Gastroesophageal sphincter (tissue), 4 donors: ENCODE measurements around the gene ERRFI1. TPM values are rescaled to one million over a fixed set of nuclear protein-coding genes. Genes with fewer than 3 reads are reported as not detected.
"Not testable (repeated sequence)": the region's sequence is repeated elsewhere in the genome, so short reads cannot be mapped to it uniquely, and the experiment has no call there.

ENCODE experiments used
- ATAC-seq: fragments of 150-250 bp; one replicate; pipeline ENCODE4 v1.9.1; 2016; ENCODE audit warnings: mild to moderate bottlenecking, moderate library complexity
- H3K27ac ChIP-seq, 4 donors: fragments of 200-600 bp; sonication (generic) in 3 of 4; 1 replicate in 3 of 4; 2 replicates in 1 of 4; pipeline ENCODE4 v1.5.1; 2016 to 2019
- H3K27me3 ChIP-seq: fragments of 200-600 bp; sonication (generic); one replicate; pipeline ENCODE4 v1.5.1; 2019
- H3K36me3 ChIP-seq, 2 donors: fragments of 200-600 bp; sonication (generic); one replicate each; pipeline ENCODE4 v1.5.1; 2019; ENCODE audit warnings: control low read depth in 1 of 2
- H3K4me1 ChIP-seq, 3 donors: fragments of 200-600 bp; sonication (generic); 1 replicate in 2 of 3; 2 replicates in 1 of 3; pipeline ENCODE4 v1.5.1; 2016 to 2019; ENCODE audit warnings: control low read depth in 2 of 3
- H3K4me3 ChIP-seq, 2 donors: fragments of 200-600 bp; sonication (generic); one replicate each; pipeline ENCODE4 v1.5.1; 2019; ENCODE audit warnings: mild to moderate bottlenecking in 1 of 2, moderate library complexity in 1 of 2
- H3K9me3 ChIP-seq, 3 donors: fragments of 200-600 bp; sonication (generic); one replicate each; pipeline ENCODE4 v1.5.1; 2017 to 2019; ENCODE audit warnings: control low read depth in 2 of 3
- EP300 ChIP-seq: sonication (generic); formaldehyde crosslinking; IDR thresholded peaks from one replicate; pipeline ENCODE4 v1.6.1; 2017; ENCODE audit warnings: antibody characterized with exemption, mild to moderate bottlenecking
- POLR2A ChIP-seq, 2 donors: fragments of 450-650 bp; IDR thresholded peaks; one replicate each; pipeline ENCODE4 v1.6.1; 2017; ENCODE audit warnings: antibody characterized with exemption in 2 of 2, mild to moderate bottlenecking in 2 of 2, moderate library complexity in 1 of 2
- POLR2AphosphoS5 ChIP-seq: sonication (generic); formaldehyde crosslinking; IDR thresholded peaks from one replicate; pipeline ENCODE4 v1.6.1; 2017; ENCODE audit warnings: antibody characterized with exemption
- WGBS, 2 donors: methylation state at CpG; one replicate each; pipeline ENCODE4 v1.1.5; 2018; ENCODE audit warnings: low coverage in 1 of 2; 5-methylcytosine and 5-hydroxymethylcytosine counted together
- total RNA-seq, 4 donors: library from RNA; depleted of rRNA; stranded (reverse); fragments of >200 nt; gene quantifications; one replicate each; pipeline ENCODE4 v1.1.0, GENCODE V29; 2016
- TF ChIP-seq, protein P1 (sequence below), 4 experiments: fragments of 200-600 bp in 2 of 4; fragments of 450-650 bp in 2 of 4; sonication (generic) in 1 of 4; IDR thresholded peaks; one replicate each; pipeline ENCODE4 v1.5.1; 2017 to 2019; ENCODE audit warnings: antibody characterized with exemption in 4 of 4, mild to moderate bottlenecking in 2 of 4, moderate library complexity in 2 of 4

Gene ERRFI1, protein sequence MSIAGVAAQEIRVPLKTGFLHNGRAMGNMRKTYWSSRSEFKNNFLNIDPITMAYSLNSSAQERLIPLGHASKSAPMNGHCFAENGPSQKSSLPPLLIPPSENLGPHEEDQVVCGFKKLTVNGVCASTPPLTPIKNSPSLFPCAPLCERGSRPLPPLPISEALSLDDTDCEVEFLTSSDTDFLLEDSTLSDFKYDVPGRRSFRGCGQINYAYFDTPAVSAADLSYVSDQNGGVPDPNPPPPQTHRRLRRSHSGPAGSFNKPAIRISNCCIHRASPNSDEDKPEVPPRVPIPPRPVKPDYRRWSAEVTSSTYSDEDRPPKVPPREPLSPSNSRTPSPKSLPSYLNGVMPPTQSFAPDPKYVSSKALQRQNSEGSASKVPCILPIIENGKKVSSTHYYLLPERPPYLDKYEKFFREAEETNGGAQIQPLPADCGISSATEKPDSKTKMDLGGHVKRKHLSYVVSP
- 100 to 1,000 TPM; 344 to 570 (median 393) TPM for total RNA-seq

DNA sequence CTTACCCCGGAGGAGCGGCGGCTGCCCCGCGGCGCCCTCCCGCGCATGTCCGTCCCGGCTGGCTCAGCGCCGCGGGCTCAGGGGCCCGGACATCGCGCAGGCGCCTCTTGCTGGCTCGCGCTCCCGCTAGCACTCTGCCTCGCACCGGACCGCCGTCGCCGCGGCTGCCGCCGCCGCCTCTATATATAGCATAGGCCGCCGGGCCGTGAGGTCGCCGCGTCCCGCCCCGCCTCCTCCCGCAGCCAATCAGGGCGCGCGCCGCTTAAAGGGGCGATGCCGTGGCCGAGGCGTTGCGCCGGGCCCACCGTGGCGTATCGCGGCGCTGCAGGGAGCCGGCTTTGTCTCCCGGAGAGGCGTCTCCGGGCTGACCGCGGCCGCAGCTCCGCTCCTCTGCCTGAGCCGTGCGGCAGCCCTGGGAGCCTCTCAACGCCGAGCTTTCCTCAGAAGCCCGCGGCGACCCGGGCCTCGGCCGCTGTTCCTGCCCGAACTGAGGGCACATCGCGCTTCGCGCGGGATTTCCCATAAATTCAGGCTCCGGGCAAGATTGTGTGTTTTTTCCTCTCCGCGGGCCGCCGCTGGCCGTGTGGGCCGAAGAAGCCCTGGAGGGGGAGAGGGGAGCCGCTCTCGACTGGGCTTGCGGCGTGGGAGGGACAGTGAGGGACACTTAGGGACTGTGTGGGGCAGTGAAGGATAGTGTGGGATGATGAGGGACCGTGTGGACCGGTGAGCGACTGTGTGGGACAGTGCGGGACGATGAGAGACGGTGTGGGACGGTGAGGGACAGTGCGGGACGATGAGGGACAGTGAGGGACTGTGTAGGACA is at the start of gene ERRFI1:
ERRFI1 (minus strand) TSS at position 157 of the 823 bp plus-strand sequence. CDS start 10,690 bp downstream, outside the sequence.
- no peaks in the 10 kb centered on the region for H3K36me3 ChIP-seq
- WGBS, 2 donors: 13 to 22% methylated on average over 9 to 10 of the region's 98 CpGs
- no peaks in the 10 kb centered on the region for H3K27me3 ChIP-seq
- peaks cover 0 to 59% (median 3%) of the 10 kb centered on the region in 3 donors for H3K4me1 ChIP-seq
- H3K4me3 ChIP-seq: peak within 1 kb of the TSS; percentile 86 to 99
- peak; percentile 100 for TF ChIP-seq POLR2A (IDR thresholded peaks at IDR 0.05)
- peak; percentile 99 for TF ChIP-seq POLR2AphosphoS5
- no peak for TF ChIP-seq EP300
- TF ChIP-seq, protein P1, sequence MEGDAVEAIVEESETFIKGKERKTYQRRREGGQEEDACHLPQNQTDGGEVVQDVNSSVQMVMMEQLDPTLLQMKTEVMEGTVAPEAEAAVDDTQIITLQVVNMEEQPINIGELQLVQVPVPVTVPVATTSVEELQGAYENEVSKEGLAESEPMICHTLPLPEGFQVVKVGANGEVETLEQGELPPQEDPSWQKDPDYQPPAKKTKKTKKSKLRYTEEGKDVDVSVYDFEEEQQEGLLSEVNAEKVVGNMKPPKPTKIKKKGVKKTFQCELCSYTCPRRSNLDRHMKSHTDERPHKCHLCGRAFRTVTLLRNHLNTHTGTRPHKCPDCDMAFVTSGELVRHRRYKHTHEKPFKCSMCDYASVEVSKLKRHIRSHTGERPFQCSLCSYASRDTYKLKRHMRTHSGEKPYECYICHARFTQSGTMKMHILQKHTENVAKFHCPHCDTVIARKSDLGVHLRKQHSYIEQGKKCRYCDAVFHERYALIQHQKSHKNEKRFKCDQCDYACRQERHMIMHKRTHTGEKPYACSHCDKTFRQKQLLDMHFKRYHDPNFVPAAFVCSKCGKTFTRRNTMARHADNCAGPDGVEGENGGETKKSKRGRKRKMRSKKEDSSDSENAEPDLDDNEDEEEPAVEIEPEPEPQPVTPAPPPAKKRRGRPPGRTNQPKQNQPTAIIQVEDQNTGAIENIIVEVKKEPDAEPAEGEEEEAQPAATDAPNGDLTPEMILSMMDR (IDR thresholded peaks at IDR 0.05): peak in 2 of 4 experiments; percentile 16 to 27
- no peaks in the 10 kb centered on the region for H3K9me3 ChIP-seq
- ATAC-seq: peak; percentile 85
- peak within 1 kb of the TSS; percentile 96 to 98 (median 97) for H3K27ac ChIP-seq

DNA sequence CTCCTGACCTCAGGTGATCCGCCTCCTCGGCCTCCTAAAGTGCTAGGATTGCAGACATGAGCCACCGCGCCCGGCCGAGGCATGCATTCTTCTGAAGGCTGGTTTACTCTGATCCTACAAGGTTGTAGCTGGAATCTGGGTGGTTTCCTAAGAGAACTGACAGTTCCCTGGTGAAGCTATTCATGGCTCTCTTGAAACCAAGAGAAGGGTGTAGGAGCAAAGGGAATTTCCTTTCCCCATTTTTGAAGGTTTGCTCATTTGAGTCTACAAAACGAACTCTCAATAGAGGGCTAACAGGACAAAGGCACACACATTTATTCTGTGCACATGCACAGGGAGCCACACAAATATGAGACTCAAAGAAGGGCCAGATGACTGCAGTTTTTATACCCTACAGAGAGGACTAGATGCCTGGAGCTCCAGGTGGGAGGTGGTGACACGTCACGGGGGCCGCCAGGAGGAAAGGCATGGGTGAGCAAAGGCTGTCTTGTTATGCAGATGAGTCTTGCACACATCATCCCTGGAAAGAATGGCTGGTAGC is 49.5 kb upstream of the ERRFI1 start:
- Histone ChIP-seq H3K27ac (peak overlapping the region; percentile 86 to 98 (median 90)), H3K4me3 (no peak overlapping the region), H3K36me3 (no peaks in the 10 kb centered on the region), H3K4me1 (peaks cover 8 to 47% (median 20%) of the 10 kb centered on the region in 3 donors), H3K27me3 (no peaks in the 10 kb centered on the region), H3K9me3 (no peaks in the 10 kb centered on the region)
- 60 to 80% methylated on average over 1 to 3 of the region's 10 CpGs for WGBS, 2 donors
- ATAC-seq: no peak
- TF ChIP-seq POLR2A (IDR thresholded peaks at IDR 0.05) (no peak), POLR2AphosphoS5 (no peak), EP300 (no peak)
- TF ChIP-seq, protein P1 (IDR thresholded peaks at IDR 0.05): no peak

DNA sequence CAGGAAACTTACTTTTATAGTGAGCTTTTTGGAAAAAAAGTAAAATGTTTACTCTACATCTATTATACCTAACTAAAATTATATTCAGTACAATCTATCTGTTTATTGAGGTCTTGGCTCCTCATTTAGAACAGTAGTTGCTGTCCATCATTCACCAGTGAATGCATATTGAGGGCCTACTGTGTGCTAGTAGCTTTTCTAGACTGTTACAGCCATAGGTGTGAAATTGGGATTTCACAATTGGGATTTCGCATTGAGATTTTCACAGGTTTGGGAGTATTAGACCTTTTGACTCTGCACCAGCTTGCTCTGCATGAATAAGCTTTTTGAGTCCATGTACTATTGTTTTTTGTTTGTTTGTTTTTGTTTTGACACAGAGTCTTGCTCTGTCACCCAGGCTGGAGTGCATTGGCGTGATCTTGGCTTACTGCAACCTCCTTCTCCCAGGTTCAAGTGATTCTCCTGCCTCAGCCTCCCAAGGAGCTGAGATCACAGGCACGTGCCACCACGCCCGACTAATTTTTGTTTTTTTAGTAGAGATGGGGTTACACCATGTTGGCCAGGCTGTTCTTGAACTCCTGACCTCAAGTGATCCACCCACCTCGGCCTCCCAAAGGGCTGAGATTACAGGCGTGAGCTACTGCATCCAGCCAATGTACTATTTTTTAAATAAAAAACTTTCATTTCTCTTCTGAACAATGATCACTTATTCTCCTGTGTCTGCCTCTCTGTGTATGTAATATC is 47.2 kb upstream of the ERRFI1 start:
- H3K4me1 ChIP-seq: peaks cover 8 to 33% (median 13%) of the 10 kb centered on the region in 3 donors
- no peaks in the 10 kb centered on the region for H3K27me3 ChIP-seq
- 62 to 79% methylated on average over 4 to 7 of the region's 7 CpGs for WGBS, 2 donors
- no peaks in the 10 kb centered on the region for H3K36me3 ChIP-seq
- no peak overlapping the region for H3K4me3 ChIP-seq
- no peak for ATAC-seq
- H3K27ac ChIP-seq: peak overlapping the region in 1 of 4 donors; percentile 11
- no peaks in the 10 kb centered on the region for H3K9me3 ChIP-seq
- no peak for TF ChIP-seq POLR2A (IDR thresholded peaks at IDR 0.05)
- TF ChIP-seq, protein P1 (IDR thresholded peaks at IDR 0.05): no peak

DNA sequence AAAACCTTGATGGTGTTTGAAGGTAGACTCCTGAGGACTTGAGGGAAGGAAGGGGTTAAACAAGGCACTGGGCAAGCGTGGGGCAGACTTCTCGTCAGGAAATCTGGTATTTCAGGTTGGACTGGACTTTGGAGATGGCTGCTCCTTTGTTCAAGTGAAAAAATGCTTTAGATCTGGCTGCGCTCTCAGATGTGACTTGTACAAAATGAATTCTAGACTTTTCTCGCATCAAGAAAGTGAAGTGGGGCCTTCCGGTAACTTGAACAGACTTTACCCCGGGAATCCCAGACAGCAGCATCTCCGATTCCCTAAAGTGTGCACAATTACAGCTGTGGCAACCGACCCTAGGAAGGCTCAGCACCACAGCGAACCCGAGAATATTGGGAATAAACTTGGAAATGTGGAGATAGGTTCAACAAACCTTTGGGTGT is 44.3 kb upstream of the ERRFI1 start:
- no peaks in the 10 kb centered on the region for H3K27me3 ChIP-seq
- WGBS, 2 donors: 60 to 63% methylated on average over 1 to 10 of the region's 10 CpGs

DNA sequence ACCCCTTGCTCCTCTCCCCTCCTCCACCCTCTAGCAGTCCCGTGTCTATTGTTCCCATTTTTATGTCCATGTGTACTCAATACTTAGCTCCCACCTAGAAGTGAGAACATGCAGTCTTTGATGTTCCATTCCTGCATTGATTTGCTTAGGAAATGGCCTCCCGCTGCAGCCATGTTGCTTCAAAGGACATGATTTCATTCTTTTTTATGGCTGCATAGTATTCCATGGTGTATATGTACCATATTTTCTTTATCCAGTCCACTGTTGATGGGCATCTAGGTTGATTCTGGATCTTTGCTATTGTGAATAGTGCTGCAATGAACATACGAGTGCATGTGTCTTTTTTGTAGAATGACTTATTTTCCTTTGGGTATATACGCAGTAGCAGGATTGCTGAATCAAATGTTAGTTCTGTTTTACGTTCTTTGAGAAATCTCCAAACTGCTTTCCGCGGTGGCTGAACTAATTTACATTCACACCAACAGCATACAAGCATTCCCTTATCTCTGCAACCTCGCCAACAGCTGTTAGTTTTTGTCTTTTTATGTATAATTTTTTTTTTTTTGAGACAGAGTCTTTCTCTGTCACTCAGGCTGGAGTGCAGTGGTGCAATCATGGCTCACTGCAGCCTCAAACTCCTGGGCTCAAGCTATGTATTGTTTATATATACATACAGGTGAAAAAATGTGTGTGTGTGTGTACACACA is 43.7 kb upstream of the ERRFI1 start:
- ATAC-seq, H3K36me3 ChIP-seq, H3K27ac ChIP-seq, H3K9me3 ChIP-seq, H3K4me1 ChIP-seq, H3K27me3 ChIP-seq, H3K4me3 ChIP-seq: not testable (repeated sequence)
- WGBS, 2 donors: 88 to 90% methylated on average over 8 of the region's 8 CpGs

More for the DNA sequence above, 44.3 kb upstream of the ERRFI1 start:
- Histone ChIP-seq H3K4me1 (peaks cover 0 to 5% (median 0%) of the 10 kb centered on the region in 3 donors), H3K36me3 (no peaks in the 10 kb centered on the region), H3K9me3 (no peaks in the 10 kb centered on the region), H3K4me3 (no peak overlapping the region), H3K27ac (no peak overlapping the region)
- no peak for ATAC-seq
- TF ChIP-seq EP300 (no peak), POLR2AphosphoS5 (no peak)
- TF ChIP-seq, protein P1 (IDR thresholded peaks at IDR 0.05): no peak
